MV-4-11 (cell line): ENCODE results near the gene PTF1A.
"Not testable (repeated sequence)": the region's sequence is repeated elsewhere in the genome, so short reads cannot be mapped to it uniquely, and the experiment has no call there.

Experiments
- DNase-seq: peaks from one replicate; lab custom pipeline; 2025; lab: John Stamatoyannopoulos, UW

Gene PTF1A

DNA sequence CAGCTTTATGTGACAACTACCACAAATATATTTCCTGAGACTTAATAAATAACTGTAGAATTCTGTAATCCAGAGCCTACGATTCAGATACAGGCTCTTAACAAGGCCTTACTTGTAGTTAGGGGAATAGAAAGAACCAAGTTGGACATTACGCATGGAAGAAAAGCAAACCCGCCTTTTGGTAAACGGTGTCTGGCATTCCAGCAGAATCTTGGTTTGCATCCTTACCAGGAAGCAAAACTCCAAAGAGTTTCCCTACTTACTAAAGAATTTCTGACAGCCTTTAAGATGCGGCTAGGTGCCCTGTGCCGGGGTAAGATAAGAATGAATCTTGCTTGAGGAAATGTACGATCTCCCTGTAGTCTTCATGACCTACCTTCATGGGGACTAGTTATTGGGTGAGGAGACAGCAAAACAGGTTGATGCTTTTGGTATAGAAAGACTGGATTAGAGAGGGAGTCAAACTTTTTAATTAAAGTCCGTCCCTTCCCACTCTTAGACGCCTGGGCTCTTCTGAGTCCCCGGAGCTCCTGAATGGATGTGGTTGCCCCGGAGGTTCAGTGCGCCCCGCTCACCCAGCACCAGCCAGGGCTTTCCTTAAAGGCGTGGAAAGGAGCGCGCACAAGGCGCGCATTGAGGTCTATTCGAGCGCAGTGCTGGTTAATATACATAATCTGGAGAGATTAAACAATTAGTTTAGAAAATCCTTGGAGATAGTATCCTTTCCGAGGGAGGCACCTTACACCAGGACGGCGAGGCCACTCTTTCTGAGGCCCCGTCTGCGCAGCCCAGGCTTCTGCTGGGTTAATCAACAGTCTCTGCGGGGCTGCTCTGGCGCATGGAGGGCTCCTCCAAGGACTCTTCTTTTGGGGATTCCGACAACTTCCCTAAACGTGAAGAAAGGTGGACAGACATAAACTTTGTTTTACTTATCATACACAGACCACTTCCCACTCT lies 11.5 kb downstream of the PTF1A start:
- no peak for DNase-seq

DNA sequence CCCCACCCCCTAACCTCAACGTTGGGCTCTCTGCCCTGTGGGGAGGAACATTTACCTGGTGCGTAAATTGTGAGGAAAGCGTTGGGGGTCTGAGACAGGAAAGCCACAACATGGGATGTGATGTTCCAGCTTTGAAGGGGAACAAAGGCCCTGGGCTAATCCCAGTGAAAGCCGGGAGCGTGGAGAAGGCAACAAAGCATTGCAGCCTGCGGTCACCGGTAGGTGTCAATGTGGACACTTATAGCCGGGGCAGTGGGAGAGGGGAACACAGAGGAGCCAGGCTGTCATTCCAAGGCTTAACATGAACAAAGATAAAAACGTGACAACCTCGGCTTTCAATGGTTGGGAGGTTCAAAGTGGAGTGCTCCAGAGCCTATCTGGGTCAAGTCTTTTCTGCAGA lies 12.7 kb downstream of the PTF1A start:
- DNase-seq: no peak

DNA sequence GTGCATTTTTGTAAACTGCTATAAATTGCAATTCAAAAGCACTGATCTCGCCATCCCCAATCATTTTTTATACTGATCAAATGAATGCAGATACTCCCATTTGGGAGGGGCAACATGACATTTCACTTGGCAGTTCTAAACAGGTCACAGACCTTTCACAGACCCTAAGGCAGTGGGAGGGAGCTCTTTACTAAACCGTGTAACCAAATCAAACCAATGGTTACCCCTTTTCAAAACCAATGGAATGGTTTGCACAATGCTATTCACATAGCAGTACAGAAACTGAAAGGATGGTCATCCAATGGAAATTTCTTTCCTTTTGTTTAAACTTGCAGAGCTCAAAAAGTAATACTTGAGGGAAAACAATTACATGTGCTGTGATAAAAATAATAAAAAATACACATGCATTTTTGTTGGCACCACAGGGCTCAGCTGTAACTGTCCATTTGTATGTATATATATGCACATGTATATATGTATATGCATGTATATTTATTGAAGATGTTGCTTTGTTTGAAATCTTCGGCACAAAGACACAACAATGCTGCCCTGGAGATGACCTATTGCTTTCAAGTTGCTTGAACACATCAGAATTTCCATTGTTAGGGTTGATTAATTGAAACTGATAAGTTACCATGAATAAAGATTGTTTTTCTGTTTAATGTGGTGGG lies 14.0 kb downstream of the PTF1A start:
- no peak for DNase-seq

DNA sequence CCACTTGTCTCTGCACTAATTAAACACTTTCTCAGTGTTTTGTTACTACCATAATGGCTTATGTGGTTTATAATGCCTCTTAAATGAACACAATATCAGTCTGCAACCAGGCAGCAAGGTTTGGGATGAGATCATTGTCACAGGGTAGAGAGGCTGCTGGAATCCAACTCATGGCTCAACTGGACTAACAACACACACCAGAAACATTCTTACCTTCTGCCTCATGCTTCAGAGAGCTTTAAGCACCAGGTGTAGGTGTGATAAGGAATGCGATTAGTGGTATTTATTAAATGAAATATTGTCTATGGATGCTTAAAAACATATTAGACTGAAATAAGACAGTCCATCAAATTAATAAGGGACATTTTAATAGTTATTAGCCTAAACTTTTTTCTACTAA lies 25.4 kb downstream of the PTF1A start:
- DNase-seq: no peak

DNA sequence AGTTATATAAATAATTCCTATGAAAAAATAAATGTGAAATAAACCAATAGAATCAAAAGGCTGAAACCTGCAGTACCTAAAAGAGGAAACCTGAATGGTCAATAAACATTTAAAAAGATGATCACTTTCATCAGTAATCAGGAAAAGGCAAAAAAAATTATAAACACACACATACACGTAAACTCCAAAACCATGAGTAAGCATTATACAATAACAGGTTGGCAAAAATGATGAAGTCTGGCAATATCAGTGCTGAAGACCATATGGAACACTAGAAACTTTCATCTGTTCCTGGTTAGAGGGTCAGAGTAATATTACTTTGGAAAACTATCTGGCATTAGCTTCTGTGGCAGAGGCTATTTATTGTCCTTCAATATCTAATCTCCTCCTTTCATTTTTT lies 38.5 kb downstream of the PTF1A start:
- no peak for DNase-seq

DNA sequence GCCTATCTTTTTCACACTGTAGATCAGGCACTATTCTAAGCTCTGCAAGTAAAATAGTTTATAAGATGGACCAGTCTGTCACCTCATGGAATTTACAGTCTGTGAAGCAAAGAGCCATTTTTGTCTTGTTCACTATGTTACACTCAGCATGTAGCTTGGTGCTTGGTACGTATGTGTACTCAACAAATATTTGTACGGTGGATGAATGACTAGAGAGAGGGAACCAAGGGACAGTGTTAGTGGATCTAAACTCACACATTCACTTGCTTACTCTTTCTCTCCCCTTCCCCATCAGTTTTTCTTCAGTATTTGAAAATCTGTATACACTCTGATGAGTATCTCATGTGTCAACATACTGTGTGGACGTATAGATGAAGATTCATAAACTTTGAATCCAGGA lies 45.9 kb downstream of the PTF1A start:
- DNase-seq: no peak

DNA sequence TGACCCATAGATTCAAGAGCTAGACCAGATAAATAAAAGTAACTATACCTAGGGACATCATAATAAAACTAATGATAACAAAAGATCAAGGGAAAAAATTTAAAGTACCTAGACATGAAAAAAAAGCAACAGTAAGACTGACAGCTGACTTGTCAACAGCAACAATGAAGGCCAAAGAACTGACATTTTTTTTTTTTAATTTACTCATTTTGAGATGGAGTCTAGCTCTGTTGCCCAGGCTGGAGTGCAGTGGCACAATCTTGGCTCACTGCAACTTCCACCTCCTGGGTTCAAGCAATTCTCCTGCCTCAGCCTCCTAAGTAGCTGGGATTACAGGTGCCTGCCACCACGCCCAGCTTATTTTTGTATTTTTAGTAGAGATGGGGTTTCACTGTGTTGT lies 49.7 kb downstream of the PTF1A start:
- not testable (repeated sequence) for DNase-seq
